Measurements from ENCODE around the gene DDX4.

- TF ChIP-seq YY1 (IDR thresholded peaks at IDR 0.05; ENCODE audit: insufficient read depth, insufficient read length) (no peak), SUZ12 (IDR thresholded peaks at IDR 0.05; ENCODE audit: extremely low read depth, insufficient read depth, insufficient read length) (no peak), ZNF274 (IDR thresholded peaks at IDR 0.05; ENCODE audit: low read depth, low read length) (no peak)
Measured at GRCh38 chr5:55714749-55715148, 23.1 kb upstream of the DDX4 start.

Data from NT2/D1 (cell line).